Stimulated activated memory B cell treated with anti-CD40 and anti-IgM and Interleukin-4, amounts not matched to agents 10 μg/mL and 1 μg/mL and 100 μg/mL, for 72 hours (primary cell): Measurements from ENCODE around the gene AKR1C2.
"Not testable (repeated sequence)": the region's sequence is repeated elsewhere in the genome, so short reads cannot be mapped to it uniquely, and the experiment has no call there.

ENCODE experiments used
- ATAC-seq: fragments of 150-1000 bp; cut with Tn5 transposase; 2 replicates; pipeline ENCODE4 v1.10.0; 2021
- H3K27ac Mint-ChIP-seq: one replicate; pipeline ENCODE4 v1.8.0; 2022; ENCODE audit warnings: mild to moderate bottlenecking, mixed read lengths
- H3K27me3 Mint-ChIP-seq: one replicate; pipeline ENCODE4 v1.8.0; 2022; ENCODE audit warnings: mixed read lengths
- H3K36me3 Mint-ChIP-seq: one replicate; pipeline ENCODE4 v1.8.0; 2022; ENCODE audit warnings: mixed read lengths
- H3K4me1 Mint-ChIP-seq: one replicate; pipeline ENCODE4 v1.8.0; 2022; ENCODE audit warnings: mixed read lengths
- H3K4me3 Mint-ChIP-seq: one replicate; pipeline ENCODE4 v1.8.0; 2022; ENCODE audit warnings: mild to moderate bottlenecking, moderate library complexity, mixed read lengths
- H3K9me3 Mint-ChIP-seq: one replicate; pipeline ENCODE4 v1.8.0; 2022; ENCODE audit warnings: mixed read lengths

The AKR1C2 gene

DNA sequence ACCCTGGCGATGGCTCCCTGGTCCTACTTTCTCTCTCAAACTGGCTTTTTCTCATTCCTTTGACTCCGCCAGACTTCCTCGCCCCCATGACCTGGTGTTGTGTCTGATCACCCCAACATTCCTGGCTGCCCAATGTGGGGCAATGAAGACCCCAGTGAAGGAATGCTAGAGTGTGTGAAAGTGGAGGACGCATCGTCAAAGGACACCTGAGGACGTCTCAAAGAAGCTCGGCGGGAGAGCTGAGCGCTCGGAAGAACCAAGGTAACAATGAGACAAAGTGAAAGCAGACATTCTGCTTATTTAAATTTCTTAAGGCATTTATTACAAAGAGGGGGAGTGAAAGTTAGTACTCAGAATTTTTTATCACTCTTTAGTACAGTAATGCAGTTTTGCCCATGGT lies 31.7 kb upstream of the AKR1C2 start:
- Mint-ChIP-seq H3K4me1 (no peaks in the 10 kb centered on the region), H3K9me3 (peaks cover 16% of the 10 kb centered on the region), H3K27ac (no peak overlapping the region), H3K4me3 (no peak overlapping the region), H3K27me3 (no peaks in the 10 kb centered on the region), H3K36me3 (no peaks in the 10 kb centered on the region)
- no peak for ATAC-seq

DNA sequence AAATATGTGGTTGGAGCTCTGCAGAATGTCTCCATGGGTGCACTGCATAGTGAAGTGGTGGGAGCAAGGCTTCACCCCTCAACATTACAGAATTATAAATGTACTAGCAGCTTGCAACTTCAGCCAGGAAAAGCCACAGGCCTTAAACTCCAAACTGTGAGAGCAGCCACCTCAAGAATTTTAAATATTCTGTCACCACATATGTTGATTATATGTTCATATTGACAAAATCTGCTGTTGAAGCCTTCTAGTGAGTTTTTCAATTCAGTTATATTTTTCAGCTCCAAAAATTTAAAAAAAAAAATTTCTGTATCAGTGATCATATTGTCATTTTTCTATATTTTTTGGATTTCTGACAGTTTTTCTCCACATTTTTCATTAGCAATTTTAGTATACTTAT lies 30.9 kb upstream of the AKR1C2 start:
- Mint-ChIP-seq H3K4me3 (no peak overlapping the region), H3K4me1 (no peaks in the 10 kb centered on the region), H3K27ac (no peak overlapping the region), H3K36me3 (no peaks in the 10 kb centered on the region), H3K9me3 (peaks cover 22% of the 10 kb centered on the region), H3K27me3 (no peaks in the 10 kb centered on the region)
- ATAC-seq: no peak

DNA sequence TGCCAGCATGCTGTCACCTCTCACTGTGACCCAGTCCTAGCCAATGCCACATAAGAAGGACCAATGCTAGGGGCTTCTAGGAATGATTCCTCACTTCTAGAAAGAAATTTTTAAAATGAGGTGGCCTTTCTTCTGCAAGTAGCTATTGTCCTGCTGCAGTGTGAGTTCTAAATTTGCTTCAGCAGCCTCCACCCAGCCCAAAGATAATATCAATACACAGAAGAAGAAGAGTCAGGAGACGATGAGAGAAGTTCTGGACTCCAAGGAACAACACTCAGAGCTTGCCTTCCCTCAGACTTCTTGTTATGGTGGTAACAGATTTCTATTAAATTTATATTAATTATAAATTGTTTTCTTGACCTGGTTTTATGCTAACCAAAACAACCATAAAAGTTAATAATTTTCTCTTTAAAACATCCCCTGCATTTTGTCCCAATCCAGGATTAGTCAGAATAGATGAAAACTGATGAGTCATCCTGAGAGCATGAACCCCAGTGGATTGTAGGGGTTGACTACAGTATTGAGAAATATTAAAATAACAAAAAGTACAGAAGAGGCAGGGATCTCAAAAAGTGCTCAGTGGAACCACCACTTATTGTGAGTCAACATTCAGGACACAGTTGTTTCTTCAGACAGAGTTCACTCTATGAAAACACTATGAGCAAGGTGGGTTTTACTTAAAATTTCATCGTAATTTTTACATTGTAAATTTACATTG lies 29.6 kb upstream of the AKR1C2 start:
- Mint-ChIP-seq H3K4me1 (no peaks in the 10 kb centered on the region), H3K36me3 (no peaks in the 10 kb centered on the region), H3K9me3 (peaks cover 22% of the 10 kb centered on the region), H3K4me3 (no peak overlapping the region), H3K27ac (no peak overlapping the region), H3K27me3 (no peaks in the 10 kb centered on the region)
- ATAC-seq: no peak

- peaks cover 22% of the 10 kb centered on the region for H3K9me3 Mint-ChIP-seq
- H3K4me1 Mint-ChIP-seq, H3K27ac Mint-ChIP-seq, H3K4me3 Mint-ChIP-seq, ATAC-seq, H3K27me3 Mint-ChIP-seq, H3K36me3 Mint-ChIP-seq: not testable (repeated sequence)
Observed at GRCh38 chr10:5032444-5032843, 28.8 kb upstream of the AKR1C2 start.

DNA sequence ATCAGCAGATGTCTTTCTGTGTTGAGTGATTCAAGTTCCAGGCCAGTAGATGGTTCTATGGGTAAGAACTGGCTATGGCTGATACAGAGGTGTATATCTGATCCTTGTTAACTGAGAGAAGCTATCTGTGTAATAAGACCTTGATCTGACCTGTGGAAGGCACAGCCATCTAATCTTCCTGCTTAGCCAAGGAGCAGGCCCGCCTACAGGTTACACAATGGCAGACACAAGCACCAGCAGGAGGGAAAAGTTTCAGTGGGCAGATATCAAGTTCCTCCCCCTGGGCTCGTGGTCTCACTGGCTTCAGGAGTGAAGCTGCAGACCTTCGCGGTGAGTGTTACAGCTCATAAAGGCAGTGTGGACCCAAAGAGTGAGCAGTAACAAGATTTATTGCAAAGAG lies 27.9 kb upstream of the AKR1C2 start:
- not testable (repeated sequence) for H3K4me1 Mint-ChIP-seq, H3K36me3 Mint-ChIP-seq, ATAC-seq, H3K27me3 Mint-ChIP-seq, H3K4me3 Mint-ChIP-seq, H3K27ac Mint-ChIP-seq
- peaks cover 22% of the 10 kb centered on the region for H3K9me3 Mint-ChIP-seq

- Mint-ChIP-seq H3K36me3 (no peaks in the 10 kb centered on the region), H3K4me1 (no peaks in the 10 kb centered on the region), H3K9me3 (peaks cover 23% of the 10 kb centered on the region), H3K4me3 (no peak overlapping the region), H3K27ac (no peak overlapping the region), H3K27me3 (no peaks in the 10 kb centered on the region)
- no peak for ATAC-seq
Observed at GRCh38 chr10:5030989-5031388, 27.3 kb upstream of the AKR1C2 start.

DNA sequence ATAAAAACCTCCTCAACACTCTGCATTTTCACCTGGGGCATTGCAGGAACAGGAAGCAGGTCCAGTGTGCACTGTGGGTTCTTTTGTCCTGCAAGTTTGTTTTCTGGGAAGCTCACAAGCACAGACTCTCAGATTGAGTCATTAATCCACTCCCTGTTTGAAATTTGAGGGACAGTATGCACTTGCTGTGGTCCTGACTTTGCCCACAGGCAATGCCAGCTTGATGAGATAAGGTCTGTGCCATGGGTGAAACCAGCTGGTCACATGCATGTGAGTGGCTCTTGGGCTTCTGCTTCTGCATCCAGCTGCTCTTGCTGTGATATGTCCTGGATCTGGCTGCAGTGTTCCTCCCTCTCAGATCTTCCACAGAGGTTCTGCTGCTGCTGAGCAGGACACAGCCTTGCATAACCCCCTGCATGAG lies 21.8 kb upstream of the AKR1C2 start:
- H3K27me3 Mint-ChIP-seq, H3K36me3 Mint-ChIP-seq, H3K9me3 Mint-ChIP-seq, H3K27ac Mint-ChIP-seq, H3K4me3 Mint-ChIP-seq, H3K4me1 Mint-ChIP-seq: not testable (repeated sequence)
- ATAC-seq: peak; percentile 45

- Mint-ChIP-seq H3K27ac (no peak overlapping the region), H3K27me3 (no peaks in the 10 kb centered on the region), H3K36me3 (no peaks in the 10 kb centered on the region), H3K4me3 (no peak overlapping the region), H3K4me1 (no peaks in the 10 kb centered on the region), H3K9me3 (peaks cover 3% of the 10 kb centered on the region)
- ATAC-seq: no peak
Observed at GRCh38 chr10:5023177-5023805, 19.6 kb upstream of the AKR1C2 start.

DNA sequence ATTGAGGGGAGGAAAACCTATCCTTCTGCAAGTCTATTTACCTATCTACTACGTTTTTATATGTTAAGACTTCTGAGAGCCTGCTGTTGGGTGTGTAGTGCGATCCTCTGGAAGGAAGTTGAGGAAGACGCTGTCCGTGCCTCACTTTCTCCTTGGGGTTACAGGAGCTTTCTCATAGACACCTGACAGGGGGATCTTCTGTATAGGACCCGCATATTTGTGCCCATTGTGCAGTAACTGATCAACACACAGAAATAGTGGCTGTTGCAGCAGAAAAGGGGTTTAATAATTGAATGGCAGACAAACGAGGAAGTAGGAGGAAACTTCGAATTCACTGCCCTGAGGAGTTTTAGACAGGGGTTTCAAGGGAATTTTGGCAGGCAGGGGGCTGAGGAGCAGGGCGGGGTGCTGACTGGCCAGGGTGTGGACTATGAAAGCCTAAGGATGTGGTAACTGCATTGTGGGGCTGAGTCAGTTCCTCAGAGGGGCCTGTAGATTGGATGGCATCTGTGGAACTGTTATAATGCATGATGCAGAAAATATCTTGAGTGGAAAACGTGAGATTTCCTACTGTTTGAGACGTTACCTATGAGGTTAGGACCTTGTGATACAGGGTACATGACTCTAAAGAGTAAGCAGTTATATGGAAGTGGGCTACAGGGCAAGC lies 18.1 kb upstream of the AKR1C2 start:
- H3K4me3 Mint-ChIP-seq, H3K36me3 Mint-ChIP-seq, H3K4me1 Mint-ChIP-seq: not testable (repeated sequence)

DNA sequence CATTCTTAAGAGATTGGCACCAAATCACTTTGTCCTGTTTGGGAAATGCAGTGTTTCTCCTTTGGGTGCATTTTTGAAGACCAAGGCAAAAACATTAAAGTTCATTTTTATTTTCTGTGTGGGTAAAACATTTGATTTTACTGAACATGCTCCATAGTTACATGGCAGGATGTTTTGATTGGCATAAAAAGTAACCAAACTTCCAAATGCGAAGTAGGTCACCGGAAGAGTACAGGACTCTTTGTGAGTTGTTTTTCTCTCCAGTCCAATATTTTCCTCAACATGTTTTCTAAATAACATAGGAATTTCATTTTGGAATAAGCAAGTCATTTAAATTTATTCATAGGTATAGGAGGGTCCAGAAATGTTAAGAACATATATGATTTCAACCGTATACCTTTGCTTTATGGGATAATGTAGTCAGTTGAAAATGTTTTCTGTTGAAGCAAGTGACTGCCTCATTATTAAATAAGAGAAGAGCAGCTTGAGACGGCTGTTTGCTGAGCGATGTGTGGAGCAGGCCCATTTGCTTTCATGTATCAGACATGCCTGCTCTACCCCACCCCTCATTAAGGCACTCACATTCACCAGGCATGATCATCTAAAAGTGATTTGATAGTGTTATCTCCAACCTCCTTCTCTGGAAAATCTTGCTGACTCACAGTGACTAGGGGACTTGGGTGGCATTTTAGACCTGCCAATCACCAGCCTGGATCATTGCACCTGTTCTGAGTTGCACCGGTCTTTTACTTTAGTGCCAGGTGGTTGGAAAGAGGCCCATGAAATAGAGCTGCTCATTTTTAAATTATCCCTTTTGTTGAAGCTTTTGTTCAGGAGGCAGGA lies 16.3 kb upstream of the AKR1C2 start:
- not testable (repeated sequence) for H3K27ac Mint-ChIP-seq, ATAC-seq, H3K9me3 Mint-ChIP-seq, H3K27me3 Mint-ChIP-seq, H3K36me3 Mint-ChIP-seq, H3K4me3 Mint-ChIP-seq, H3K4me1 Mint-ChIP-seq

More for the DNA sequence above, 18.1 kb upstream of the AKR1C2 start:
- not testable (repeated sequence) for ATAC-seq, H3K9me3 Mint-ChIP-seq, H3K27me3 Mint-ChIP-seq, H3K27ac Mint-ChIP-seq

DNA sequence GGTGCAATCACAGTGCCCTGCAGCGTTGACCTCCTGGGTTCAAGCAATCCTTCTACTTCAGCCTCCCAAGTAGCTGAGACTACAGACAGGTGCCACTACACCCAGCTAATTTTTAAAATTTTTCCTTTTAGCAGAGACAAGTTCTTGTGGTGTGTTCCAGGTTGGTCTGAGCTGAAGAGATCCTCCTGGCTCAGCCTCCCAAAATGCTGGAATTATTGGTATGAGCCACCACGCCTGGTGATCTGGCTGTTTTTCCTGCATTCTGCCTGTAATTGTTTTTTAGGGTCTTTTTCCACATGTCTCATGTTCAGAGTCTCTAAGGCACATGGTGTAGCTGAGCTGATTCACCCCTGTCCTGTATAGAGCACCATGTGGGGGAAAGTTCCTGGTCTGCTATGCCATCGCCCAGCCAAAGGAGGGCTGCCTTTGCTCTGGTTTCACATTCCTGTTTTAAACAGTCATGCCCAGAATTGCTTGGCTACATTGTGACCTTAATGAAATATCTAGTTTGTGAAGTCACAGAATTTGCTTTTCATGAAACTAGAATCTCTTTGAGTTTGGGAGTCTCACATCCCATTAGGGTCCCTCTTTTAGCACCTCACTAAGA lies 15.1 kb upstream of the AKR1C2 start:
- not testable (repeated sequence) for H3K36me3 Mint-ChIP-seq, H3K4me1 Mint-ChIP-seq, H3K27me3 Mint-ChIP-seq, H3K9me3 Mint-ChIP-seq, H3K4me3 Mint-ChIP-seq, ATAC-seq, H3K27ac Mint-ChIP-seq

- no peak for ATAC-seq
- Mint-ChIP-seq H3K27ac (no peak overlapping the region), H3K9me3 (no peaks in the 10 kb centered on the region), H3K36me3 (no peaks in the 10 kb centered on the region), H3K27me3 (peaks cover 9% of the 10 kb centered on the region), H3K4me3 (no peak overlapping the region), H3K4me1 (no peaks in the 10 kb centered on the region)
Observed at GRCh38 chr10:5018134-5018533, 14.5 kb upstream of the AKR1C2 start.

DNA sequence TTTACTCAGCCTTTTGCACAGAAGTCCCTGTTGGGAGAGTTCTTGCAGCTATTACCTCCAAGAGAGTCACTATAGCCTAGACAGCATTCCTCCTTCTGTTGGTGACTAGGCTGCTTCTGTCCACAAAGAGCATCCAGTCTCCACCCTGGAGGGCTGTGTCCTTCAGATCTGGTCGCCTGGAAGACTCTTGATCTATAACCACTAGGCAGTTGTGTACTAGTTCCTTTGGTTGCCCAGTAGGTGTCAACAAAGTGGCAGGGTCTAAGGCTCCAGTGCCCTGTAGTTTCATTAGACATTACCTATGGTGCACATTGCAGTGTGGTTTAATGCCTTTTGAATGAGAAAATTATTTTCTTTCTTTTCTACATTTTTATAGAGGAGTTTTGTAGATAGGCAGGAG lies 11.3 kb upstream of the AKR1C2 start:
- Mint-ChIP-seq H3K36me3 (no peaks in the 10 kb centered on the region), H3K27me3 (peaks cover 9% of the 10 kb centered on the region), H3K4me1 (no peaks in the 10 kb centered on the region), H3K4me3 (no peak overlapping the region), H3K9me3 (no peaks in the 10 kb centered on the region), H3K27ac (no peak overlapping the region)
- no peak for ATAC-seq

GRCh38 chr10:5014200-5014910 lies 10.7 kb upstream of the AKR1C2 start:
- ATAC-seq: not testable (repeated sequence)

More at GRCh38 chr10:5014200-5014910, 10.7 kb upstream of the AKR1C2 start:
- not testable (repeated sequence) for H3K9me3 Mint-ChIP-seq, H3K27me3 Mint-ChIP-seq, H3K4me3 Mint-ChIP-seq, H3K27ac Mint-ChIP-seq, H3K36me3 Mint-ChIP-seq, H3K4me1 Mint-ChIP-seq
